GM18951 (cell line): ENCODE data around the gene BNIP5.

Source experiments
- POLR2A ChIP-seq: IDR thresholded peaks from 4 replicates; pipeline ENCODE4 v1.6.1; 2011; ENCODE audit warnings: mild to moderate bottlenecking; ENCODE audit not compliant: insufficient read length, insufficient read depth; ENCODE audit errors: extremely low read depth
- in situ Hi-C: fragments of 300-500 bp; cut with MboI; formaldehyde crosslinking; loops from one replicate; pipeline ENCODE4 v1.12.0; 2022; ENCODE audit warnings: low sequenced_read_pairs, mixed read lengths, inconsistent platforms; ENCODE audit not compliant: unreplicated experiment

The BNIP5 gene

DNA sequence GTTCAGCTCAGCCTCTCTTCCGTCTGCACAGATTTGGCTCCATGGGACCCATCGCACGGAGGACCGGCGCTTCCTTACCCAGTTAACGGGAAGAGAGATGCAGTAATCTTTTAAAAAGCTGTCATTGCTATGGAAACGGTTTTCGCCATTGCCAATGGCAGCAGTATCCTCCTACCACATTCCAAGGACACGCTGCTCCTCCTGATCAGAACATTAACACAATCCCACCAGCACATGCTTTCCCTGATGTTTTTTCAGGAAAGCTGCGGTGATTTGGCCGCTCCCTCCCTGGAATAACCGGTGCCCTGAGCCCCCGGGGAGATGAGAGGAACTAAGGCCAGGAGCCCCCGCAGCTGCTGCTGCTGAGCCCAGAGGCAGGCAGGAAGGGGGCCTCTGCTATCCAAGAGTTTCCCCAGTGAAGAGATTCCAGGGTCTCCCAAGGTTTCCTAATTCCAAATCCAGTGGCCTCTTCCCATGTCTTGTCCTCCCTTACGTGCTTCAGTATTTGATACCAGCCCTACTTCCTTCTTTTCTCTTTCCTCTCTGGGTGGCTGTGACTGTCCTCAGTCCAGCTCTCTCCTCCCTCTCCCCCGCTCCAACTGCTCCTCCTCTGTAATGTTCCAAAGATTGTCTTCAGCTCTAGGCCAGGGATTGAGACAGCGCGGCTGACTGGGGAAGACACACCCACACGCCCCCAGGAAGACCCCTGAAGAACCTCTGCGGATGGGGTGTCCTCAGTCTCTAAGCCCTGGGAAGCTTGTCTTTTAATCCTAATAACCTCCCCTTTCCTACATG, 2.6 kb downstream of the BNIP5 start:
- in situ Hi-C loops, result no loop called here

DNA sequence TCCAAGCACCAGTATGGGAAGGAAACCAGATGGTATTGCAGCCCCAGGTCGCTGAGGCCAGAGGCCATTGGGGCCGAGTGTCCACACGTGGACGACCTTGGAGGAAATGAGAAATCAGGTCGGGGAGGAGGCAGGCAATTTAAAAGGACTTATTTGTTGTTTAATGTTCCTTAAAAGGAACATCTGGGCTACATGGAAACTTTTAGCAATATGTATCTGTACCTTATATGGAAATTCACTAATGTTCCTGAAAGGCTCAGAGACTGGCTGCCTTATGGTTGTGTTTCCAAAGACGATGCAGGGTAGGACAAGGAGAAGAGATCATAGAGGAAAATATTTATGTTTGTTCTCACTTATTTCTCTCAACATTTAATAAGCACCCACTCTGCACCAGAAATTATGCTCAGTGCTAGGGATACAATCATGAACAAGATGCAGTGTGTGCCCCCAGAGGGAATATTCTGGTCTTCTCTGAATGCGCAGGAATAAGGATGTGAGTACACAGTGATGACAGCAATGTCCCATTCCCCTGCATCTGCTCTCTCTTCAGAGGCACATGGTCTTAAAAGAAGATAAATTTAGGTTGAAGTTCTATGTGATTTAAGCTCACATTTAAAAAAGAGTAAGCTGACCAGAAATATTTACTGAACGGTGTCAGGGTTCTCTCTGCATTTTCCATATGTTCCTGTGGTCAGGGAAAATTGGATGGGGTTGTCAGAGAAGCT, 3.4 kb downstream of the BNIP5 start:
- in situ Hi-C loops, result no loop called here

More for the DNA sequence above, 2.6 kb downstream of the BNIP5 start:
- TF ChIP-seq POLR2A, result no peak

DNA sequence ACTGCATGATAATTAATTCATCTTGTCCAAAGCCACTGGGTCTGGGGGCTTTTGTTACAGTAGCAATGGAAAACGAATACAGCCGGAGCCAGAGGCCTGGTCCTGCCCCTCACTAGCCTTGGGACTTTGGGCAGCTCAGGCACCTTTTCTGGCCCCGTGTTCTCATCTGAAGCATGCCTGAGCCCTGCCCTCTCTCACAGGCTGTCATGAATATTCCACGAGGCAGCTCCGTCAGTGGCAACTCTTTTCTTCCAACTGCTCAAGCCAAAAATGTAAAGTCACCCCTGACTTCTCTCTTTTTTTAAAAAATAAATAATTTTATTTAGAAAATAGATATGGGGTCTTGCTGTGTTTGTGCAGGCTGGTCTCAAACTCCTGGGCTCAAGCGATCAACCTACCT, 5.3 kb downstream of the BNIP5 start:
- in situ Hi-C loops, result no loop called here
- no peak for TF ChIP-seq POLR2A

More for the DNA sequence above, 3.4 kb downstream of the BNIP5 start:
- TF ChIP-seq POLR2A, result no peak

DNA sequence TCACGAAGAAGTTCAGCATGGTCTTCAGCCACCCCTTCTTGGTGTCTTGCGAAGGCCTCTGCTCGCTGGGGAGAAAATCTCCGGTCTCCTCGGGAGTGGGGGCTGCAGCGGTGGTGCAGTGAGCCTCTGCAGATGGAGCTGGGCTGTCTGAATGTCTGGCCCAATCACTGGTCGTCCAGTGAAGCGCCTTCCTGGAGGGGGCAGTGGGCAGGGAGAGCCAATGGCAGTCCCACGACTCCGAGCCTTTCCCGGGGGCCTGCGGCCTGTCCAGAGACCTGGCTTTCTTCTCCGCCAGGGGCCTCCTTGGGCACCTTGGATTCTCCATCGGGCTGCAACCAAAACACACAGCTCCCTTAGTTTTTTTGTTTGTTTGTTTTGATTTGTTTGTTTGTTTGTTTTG, 6.3 kb downstream of the BNIP5 start:
- in situ Hi-C loops, result no loop called here
- TF ChIP-seq POLR2A, result no peak

DNA sequence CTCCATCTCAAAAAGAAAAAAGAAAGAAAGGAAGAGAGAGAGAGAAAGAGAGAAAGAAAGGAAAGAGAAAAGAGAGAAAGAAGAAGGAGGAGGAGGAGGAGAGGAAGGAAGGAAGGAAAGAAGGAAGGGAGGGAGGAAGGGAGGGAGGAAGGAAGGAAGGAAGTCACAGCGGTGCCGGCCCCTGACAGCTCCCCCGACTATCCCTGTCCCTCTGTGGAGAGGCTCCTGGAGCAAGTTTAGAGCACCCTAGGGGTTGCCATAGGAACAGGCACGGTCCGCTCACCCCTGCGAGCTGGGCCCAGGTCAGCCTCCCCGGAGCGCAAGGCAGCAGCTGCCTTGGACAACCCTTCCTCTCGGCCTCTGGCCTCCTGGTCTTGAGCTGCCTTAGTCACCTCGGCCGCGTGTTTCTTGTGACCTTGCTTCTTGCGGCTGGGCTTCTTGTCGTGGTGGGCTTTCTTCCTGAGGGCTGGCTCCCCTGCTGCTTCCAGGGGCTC, 6.8 kb downstream of the BNIP5 start:
- no peak for TF ChIP-seq POLR2A
- in situ Hi-C loops, result no loop called here

DNA sequence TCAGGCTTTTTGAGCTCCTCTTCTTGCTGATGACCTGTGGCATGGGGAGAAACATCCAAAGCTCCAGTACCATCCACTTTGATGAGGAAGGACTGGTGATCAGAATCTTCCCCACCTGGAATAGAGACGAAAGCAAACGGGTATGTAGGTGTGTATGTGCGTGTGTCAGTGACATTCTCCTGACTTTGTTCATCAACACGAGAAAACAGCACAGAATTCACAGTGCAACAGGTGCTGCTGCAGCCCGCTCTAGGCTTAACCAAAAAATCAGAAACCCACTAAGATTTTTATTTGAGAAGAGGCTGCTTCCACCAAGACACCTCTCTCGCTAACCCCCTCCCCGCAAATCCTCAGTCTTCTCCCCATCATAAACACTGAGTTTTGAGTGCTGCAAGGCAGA, 8.1 kb downstream of the BNIP5 start:
- in situ Hi-C loops, result no loop called here
- no peak for TF ChIP-seq POLR2A

DNA sequence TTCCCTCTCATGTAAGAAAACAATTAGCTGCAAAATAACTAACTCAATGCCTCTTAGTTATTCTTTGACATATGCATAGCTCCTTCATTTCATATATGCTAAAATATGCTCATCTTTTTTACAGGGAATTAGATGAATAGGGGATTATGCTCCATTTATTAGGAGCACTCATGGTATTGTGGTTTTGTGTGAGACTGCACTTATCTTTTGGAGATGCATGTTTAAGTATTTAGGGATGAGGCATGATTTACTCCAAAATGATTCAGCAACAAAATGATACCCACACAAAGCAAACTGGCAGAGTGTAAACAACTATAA, 8.8 kb downstream of the BNIP5 start:
- no peak for TF ChIP-seq POLR2A
- in situ Hi-C loops, result no loop called here

DNA sequence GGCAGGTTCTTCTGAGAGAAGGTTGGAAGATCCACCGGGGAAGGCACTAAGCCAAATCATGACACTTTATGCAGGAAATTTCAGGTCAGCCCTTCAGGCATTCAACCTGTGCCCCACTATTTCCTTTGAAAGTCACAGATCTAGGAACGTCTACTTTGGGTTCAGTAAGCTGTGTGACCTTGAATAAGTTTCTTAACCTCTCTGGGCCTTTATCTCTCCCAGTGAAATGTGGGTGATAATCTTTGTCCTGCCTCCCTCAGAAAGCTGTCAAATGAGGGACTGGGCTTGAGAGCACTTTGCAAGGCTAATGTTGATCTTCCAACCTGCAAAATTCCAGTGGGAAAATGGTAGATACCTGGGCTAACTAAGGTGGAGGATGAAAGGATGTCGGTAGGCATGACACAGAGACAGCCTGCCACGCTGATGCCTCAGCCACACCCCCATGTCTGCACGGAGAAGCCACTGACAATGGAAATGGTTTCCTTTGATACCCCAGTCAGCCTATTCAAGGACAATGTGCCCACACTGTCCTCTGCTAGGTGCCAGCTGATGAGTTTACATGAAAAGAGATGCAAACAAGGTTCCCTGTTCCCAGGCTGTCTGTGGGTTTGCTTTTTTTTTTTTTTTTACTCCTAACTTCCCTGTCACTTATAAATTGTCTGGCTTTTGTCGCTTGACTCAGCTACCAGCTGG, 9.3 kb downstream of the BNIP5 start:
- in situ Hi-C loops, result no loop called here

DNA sequence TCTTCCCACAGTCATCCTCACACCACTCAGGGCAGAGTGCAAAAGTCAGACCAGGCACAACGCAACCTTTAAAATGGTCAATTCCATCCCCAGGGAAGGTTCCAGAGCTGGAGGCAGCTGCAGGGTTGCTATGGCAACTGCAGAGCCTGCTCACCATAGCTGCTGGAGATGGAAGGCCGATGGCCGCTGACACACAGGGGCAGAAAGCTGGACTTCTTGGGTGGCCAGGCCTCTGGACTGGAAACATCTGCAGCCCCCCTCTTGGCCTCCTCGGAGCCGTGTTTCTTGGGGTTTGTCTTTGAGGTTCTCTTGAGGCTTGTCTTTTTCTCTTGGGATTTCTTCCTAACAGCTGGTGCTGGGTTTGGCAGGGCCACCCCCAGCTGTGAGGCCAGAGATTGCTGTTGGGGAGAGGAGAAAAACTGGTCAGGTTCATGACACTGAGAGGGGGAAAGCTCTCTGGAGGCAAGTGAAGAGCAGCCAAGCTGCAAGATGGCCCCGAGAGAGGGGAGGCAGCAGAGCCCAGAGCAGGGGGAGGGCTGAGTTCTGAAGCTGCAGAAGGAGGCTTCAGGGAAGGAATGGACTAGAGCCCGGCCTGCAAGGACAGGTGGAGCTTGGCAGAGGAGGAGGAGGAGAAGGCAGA, 10.2 kb downstream of the BNIP5 start:
- in situ Hi-C loops, result no loop called here

More for the DNA sequence above, 9.3 kb downstream of the BNIP5 start:
- no peak for TF ChIP-seq POLR2A

DNA sequence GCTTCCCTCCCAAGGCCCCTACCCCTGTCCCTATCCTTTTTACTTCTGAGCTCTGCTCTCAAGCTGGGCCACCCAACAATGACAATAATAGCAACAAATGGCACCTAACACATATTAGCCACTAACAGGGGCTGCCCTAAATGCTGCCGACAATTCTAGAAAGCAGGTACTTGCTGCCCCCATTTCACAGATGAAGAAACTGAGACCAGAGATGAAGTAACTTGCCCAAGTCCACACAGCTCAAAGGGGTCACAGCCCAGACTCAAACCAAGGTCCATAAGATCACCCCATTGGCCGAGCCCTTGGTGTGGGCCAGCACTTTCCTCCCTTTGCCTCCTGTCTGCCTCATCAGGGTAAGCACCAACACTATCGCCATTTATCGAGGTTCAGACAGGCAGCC, 12.0 kb downstream of the BNIP5 start:
- no peak for TF ChIP-seq POLR2A
- in situ Hi-C loops, result no loop called here

More for the DNA sequence above, 10.2 kb downstream of the BNIP5 start:
- no peak for TF ChIP-seq POLR2A

DNA sequence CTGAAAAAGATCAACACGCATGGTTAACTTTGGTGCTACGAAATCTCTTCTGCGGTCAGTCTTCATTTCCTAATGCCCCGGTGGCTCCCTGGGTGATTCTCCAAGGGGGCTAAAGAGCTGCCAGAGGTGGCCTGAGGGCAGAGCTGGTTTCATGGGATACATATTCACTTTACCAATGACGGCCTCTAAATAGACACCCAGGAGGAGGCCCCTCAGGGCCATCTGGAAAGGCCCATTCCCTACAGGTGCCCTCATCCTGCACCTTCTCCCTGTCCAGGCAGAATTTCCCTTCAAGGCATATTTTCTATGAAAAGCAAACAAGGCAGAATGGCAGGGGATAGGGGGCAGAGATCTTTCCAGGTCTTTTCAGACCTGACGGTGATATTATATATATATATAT, 12.5 kb downstream of the BNIP5 start:
- TF ChIP-seq POLR2A, result no peak
- in situ Hi-C loops, result no loop called here

DNA sequence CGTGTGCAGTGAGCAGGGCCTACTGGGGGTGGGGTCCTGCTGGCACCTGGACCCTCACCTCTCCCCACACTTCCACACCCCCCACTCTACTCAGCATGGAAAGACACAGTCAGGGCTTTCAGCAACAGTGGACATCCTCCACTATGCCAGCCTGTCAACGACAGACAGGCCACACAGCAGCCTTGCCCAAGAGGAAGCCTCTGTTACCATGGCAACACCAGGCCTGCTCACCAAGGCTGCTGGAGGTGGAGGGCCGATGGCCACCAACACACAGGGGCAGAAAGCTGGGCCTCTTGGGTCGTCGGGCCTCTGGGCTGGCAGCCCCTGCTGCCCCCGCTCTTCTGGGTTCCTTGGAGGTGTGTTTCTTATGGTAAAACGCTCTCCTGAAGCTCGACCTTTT, 13.6 kb downstream of the BNIP5 start:
- in situ Hi-C loops, result no loop called here
- no peak for TF ChIP-seq POLR2A

DNA sequence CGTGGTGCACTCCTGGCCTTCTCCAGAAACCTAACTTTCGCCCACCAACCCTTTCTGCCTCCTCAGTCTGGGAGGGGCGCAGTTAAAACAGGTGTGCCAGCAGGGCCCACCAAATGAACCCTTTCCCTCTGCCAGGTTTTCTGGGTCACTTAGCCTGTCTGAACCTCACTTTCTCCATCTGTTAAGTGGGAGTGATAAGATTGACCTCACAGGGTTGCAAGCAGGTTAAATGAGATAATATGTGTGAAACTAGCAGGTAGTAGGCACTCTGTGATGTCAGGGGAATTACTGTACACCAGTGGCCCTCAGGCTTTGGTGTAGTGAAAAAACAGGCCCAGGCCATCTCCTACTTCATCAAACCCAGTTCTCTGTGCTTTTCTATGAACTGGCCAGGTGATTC, 14.1 kb downstream of the BNIP5 start:
- in situ Hi-C loops, result no loop called here

More for the DNA sequence above, 14.1 kb downstream of the BNIP5 start:
- no peak for TF ChIP-seq POLR2A
